Endodermal cell (in vitro differentiated cells): ENCODE measurements around the gene ZDHHC18. TPM values are rescaled to one million over a fixed set of nuclear protein-coding genes. Genes with fewer than 3 reads are reported as not detected.
A peak's percentile ranks its signal among the peaks of the same experiment; 100 is the strongest.

Experiments
- DNase-seq: peaks from one replicate; pipeline ENCODE4 v3.0.0-alpha.2; 2017
- H3K27ac ChIP-seq: 2 replicates; pipeline ENCODE4 v1.5.1; 2013; ENCODE audit warnings: mild to moderate bottlenecking, low read depth, low read length, moderate library complexity
- H3K27me3 ChIP-seq: 2 replicates; pipeline ENCODE4 v1.6.1; 2013; ENCODE audit warnings: mild to moderate bottlenecking, low read length, moderate library complexity; ENCODE audit not compliant: insufficient read depth, control insufficient read depth, poor library complexity, severe bottlenecking
- H3K36me3 ChIP-seq: 2 replicates; pipeline ENCODE4 v1.7.0; 2013; ENCODE audit warnings: mild to moderate bottlenecking, low read length, moderate library complexity; ENCODE audit not compliant: control insufficient read depth, insufficient read depth
- H3K4me1 ChIP-seq: one replicate; pipeline ENCODE4 v1.7.0; 2013; ENCODE audit warnings: low read length; ENCODE audit not compliant: control insufficient read depth, insufficient read depth
- H3K4me3 ChIP-seq: 2 replicates; pipeline ENCODE4 v1.5.1; 2013; ENCODE audit warnings: mild to moderate bottlenecking, low read length, moderate library complexity
- H3K9ac ChIP-seq: 2 replicates; pipeline ENCODE4 v1.6.1; 2013; ENCODE audit warnings: mild to moderate bottlenecking, low read length, moderate library complexity; ENCODE audit not compliant: poor library complexity, severe bottlenecking; ENCODE audit errors: extremely low read depth
- H3K9me3 ChIP-seq: 2 replicates; pipeline ENCODE4 v1.6.1; 2013; ENCODE audit warnings: mild to moderate bottlenecking, low read length, moderate library complexity; ENCODE audit not compliant: control insufficient read depth
- H3K27ac Mint-ChIP-seq: 2 replicates; pipeline ENCODE4 v1.8.0; 2020; ENCODE audit warnings: mixed read lengths
- H3K27me3 Mint-ChIP-seq: 2 replicates; pipeline ENCODE4 v1.8.0; 2021; ENCODE audit warnings: mild to moderate bottlenecking, mixed read lengths; ENCODE audit not compliant: insufficient read depth
- H3K36me3 Mint-ChIP-seq: 2 replicates; pipeline ENCODE4 v1.8.0; 2020; ENCODE audit warnings: low read depth, mixed read lengths
- H3K4me1 Mint-ChIP-seq: 2 replicates; pipeline ENCODE4 v1.8.0; 2020; ENCODE audit warnings: mixed read lengths
- H3K4me3 Mint-ChIP-seq: 2 replicates; pipeline ENCODE4 v1.8.0; 2020; ENCODE audit warnings: mild to moderate bottlenecking, moderate library complexity, mixed read lengths
- H3K9me3 Mint-ChIP-seq: 2 replicates; pipeline ENCODE4 v1.8.0; 2020; ENCODE audit warnings: mild to moderate bottlenecking, mixed read lengths
- WGBS, 2 experiments: methylation state at CpG; one replicate each; pipeline versions ENCODE4 v1.1.5 to v1.1.7; 2013; ENCODE audit warnings: missing lambda C conversion rate in 2 of 2, mixed read lengths in 1 of 2; ENCODE audit not compliant: insufficient coverage in 1 of 2, insufficient read length in 1 of 2; 5-methylcytosine and 5-hydroxymethylcytosine counted together
- total RNA-seq, 2 donors: library from RNA; stranded (reverse); fragmentation: NEBNext Ultra II Directional in 1 of 2; extraction: Animal tissue kit (Norgen Biotek cat#: 25700) in 1 of 2; gene quantifications; 2 replicates in 1 of 2; 3 replicates in 1 of 2; pipeline ENCODE4 v1.2.1, GENCODE V29; 2021
- TF ChIP-seq, protein P1 (sequence below): fragments of 200-600 bp; sonication (generic); conservative IDR thresholded peaks from 2 replicates; pipeline ENCODE4 v1.5.0; 2021; ENCODE audit warnings: antibody characterized with exemption, mild to moderate bottlenecking

The ZDHHC18 gene
- total RNA-seq, 2 donors from 2014 or later, result 39.7 to 42.4 TPM

DNA sequence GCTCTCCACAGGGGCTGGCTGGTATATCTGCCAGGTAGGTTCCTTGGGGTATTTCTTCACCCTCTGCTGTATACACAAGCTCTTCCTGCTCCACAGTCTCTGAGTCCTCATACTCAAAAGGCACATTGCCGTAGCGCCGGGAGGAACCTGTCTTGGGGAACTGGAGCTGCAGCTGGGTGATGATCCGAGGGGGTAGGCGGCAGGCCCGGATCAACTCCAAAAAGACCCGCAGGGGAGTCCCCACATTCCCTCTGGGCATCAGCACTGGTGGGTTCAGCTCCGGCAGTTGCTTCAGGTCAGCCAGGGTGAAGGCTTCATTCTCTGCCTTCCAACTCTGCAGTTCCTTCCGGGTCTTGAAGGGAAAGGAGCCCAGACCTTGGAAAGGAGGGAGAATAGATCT is 70.9 kb downstream of the ZDHHC18 start:
- Mint-ChIP-seq H3K27me3 (no peaks in the 10 kb centered on the region), H3K27ac (no peak overlapping the region), H3K36me3 (peaks cover 47% of the 10 kb centered on the region), H3K4me1 (peaks cover 14% of the 10 kb centered on the region), H3K9me3 (no peaks in the 10 kb centered on the region), H3K4me3 (no peak overlapping the region)
- Histone ChIP-seq H3K9ac (no peak overlapping the region), H3K27me3 (no peaks in the 10 kb centered on the region), H3K9me3 (no peaks in the 10 kb centered on the region), H3K4me1 (no peaks in the 10 kb centered on the region), H3K4me3 (no peak overlapping the region), H3K36me3 (peaks cover 42% of the 10 kb centered on the region), H3K27ac (no peak overlapping the region)
- 94 to 98% methylated on average over 9 of the region's 9 CpGs for WGBS, 2 experiments
- TF ChIP-seq, protein P1, sequence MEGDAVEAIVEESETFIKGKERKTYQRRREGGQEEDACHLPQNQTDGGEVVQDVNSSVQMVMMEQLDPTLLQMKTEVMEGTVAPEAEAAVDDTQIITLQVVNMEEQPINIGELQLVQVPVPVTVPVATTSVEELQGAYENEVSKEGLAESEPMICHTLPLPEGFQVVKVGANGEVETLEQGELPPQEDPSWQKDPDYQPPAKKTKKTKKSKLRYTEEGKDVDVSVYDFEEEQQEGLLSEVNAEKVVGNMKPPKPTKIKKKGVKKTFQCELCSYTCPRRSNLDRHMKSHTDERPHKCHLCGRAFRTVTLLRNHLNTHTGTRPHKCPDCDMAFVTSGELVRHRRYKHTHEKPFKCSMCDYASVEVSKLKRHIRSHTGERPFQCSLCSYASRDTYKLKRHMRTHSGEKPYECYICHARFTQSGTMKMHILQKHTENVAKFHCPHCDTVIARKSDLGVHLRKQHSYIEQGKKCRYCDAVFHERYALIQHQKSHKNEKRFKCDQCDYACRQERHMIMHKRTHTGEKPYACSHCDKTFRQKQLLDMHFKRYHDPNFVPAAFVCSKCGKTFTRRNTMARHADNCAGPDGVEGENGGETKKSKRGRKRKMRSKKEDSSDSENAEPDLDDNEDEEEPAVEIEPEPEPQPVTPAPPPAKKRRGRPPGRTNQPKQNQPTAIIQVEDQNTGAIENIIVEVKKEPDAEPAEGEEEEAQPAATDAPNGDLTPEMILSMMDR, result no peak
- DNase-seq, result no peak

DNA sequence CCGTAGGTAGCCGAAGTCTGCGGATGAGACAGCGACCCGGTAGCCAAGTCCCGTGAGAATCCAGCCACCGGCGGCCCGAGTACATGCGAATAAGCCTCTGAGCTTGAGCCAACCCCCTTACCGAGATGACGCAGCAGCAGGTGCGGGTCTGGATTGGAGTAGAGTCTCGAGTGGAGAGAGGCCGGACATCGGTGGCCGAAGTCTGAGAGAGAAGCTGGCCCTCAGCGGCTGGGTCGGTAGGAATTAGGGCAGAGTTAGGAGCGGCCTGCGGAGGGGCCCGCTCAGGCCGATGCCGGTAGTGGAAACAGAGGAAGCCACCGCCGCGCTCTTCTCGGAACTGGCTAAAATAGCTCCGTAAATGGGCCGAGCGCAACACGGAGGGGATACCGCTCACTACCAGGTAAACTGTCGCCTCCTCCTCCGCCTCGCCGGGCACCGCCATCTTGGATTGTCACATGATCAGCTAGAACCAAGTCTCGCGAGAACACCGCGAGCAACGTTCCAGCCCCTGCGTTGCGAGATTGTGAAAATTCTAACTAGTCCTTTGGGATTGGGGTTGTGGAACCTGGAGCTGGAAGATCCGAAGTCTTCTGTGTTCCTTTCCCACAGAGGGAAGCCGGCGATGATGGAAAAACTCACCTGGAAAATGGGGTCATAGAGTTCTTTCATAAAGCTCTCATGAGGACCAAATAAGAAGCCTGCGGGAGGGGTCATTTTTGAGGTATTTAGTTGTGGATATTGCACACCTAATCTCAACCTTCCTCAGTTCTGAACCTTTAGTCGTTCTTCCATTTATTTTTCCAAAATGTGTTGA is 73.7 kb downstream of the ZDHHC18 start, which contains the start of gene GPATCH3:
Gene GPATCH3, minus strand, starts transcription at position 467 of the 814 bp plus-strand sequence. Its CDS starts 25 bp downstream, at position 442.
- peak within 1 kb of the TSS; percentile 92 for H3K4me3 Mint-ChIP-seq

DNA sequence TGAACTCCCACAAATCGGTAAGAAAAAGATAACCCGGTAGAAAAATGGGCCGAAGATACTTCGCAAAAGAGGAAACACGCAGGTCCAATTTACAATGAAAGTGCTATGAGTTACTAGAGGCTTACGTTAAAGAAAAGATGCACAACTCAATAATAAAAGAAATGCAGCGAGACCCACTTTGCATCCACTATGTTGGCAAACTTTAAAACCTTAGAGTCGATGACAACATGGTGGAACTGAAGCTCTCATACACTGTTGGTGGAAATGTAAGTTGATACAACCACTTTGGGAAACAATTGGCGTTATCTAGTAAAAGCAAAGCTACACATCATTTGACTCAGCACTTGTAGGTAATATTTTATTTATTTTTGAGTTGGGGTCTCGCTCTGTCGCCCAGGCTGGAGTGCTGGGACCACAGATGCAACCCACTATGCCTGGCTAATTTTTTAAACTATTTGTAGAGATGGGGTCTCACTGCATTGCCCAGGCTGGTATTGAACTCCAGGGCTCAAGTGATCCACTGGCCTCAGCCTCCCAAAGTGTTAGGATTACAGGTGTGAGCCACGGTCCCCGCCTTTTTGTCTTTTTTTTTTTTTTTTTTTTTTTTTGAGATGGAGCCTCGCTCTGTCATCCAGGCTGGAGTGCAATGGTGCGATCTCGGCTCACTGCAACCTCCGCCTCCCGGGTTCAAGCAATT is 74.5 kb downstream of the ZDHHC18 start:
- TF ChIP-seq, protein P1, result no peak
- peak overlapping the region; percentile 84 for H3K4me3 ChIP-seq
- WGBS, 2 experiments, result 75 to 82% methylated on average over 11 to 17 of the region's 18 CpGs
- peak overlapping the region; percentile 99 for H3K27ac Mint-ChIP-seq
- H3K4me1 ChIP-seq, result no peaks in the 10 kb centered on the region
- peaks cover 18% of the 10 kb centered on the region for H3K36me3 Mint-ChIP-seq
- peak overlapping the region; percentile 98 for H3K9ac ChIP-seq
- H3K9me3 ChIP-seq, result no peaks in the 10 kb centered on the region
- H3K27ac ChIP-seq, result no peak overlapping the region
- no peaks in the 10 kb centered on the region for H3K9me3 Mint-ChIP-seq
- peaks cover 16% of the 10 kb centered on the region for H3K36me3 ChIP-seq
- peaks cover 19% of the 10 kb centered on the region for H3K4me1 Mint-ChIP-seq
- no peak for DNase-seq
- peak overlapping the region; percentile 92 for H3K4me3 Mint-ChIP-seq
- H3K27me3 Mint-ChIP-seq, result no peaks in the 10 kb centered on the region
- no peaks in the 10 kb centered on the region for H3K27me3 ChIP-seq

More for the DNA sequence above, 73.7 kb downstream of the ZDHHC18 start, which contains the start of gene GPATCH3:
- peak within 1 kb of the TSS; percentile 99 for H3K27ac Mint-ChIP-seq
- H3K27me3 Mint-ChIP-seq, result no peaks in the 10 kb centered on the region
- DNase-seq, result peak; percentile 95
- Histone ChIP-seq H3K27ac (peak within 1 kb of the TSS; percentile 86), H3K4me3 (peak within 1 kb of the TSS; percentile 84), H3K36me3 (peaks cover 18% of the 10 kb centered on the region), H3K9me3 (no peaks in the 10 kb centered on the region), H3K9ac (peak within 1 kb of the TSS; percentile 98), H3K4me1 (no peaks in the 10 kb centered on the region), H3K27me3 (no peaks in the 10 kb centered on the region)
- TF ChIP-seq, protein P1, result no peak
- 0 to 1% methylated on average over 33 to 49 of the region's 50 CpGs for WGBS, 2 experiments
- peaks cover 19% of the 10 kb centered on the region for H3K4me1 Mint-ChIP-seq
- no peaks in the 10 kb centered on the region for H3K9me3 Mint-ChIP-seq
- peaks cover 23% of the 10 kb centered on the region for H3K36me3 Mint-ChIP-seq

Other genes starting within 250 kb of the ZDHHC18 start
- 100 to 1,000 TPM; 118 to 128 TPM for gene ARID1A, start 130.7 kb upstream of the ZDHHC18 start, total RNA-seq
- gene PIGV, start 38.7 kb upstream of the ZDHHC18 start, total RNA-seq, result 10 to 100 TPM; 12.7 to 14.6 TPM
- gene SFN, start 36.5 kb downstream of the ZDHHC18 start, total RNA-seq, result 1 to 10 TPM; 1.5 to 2.6 TPM
- gene GPN2, start 63.6 kb downstream of the ZDHHC18 start, total RNA-seq, result 10 to 100 TPM; 32.6 to 38.5 TPM
- 10 to 100 TPM; 21.3 to 23.2 TPM for gene GPATCH3, start 73.8 kb downstream of the ZDHHC18 start, total RNA-seq
- not detected for gene NR0B2, start 87.3 kb downstream of the ZDHHC18 start, total RNA-seq
- 100 to 1,000 TPM; 103 to 120 TPM for gene NUDC, start 95.1 kb downstream of the ZDHHC18 start, total RNA-seq
- gene KDF1, start 133.8 kb downstream of the ZDHHC18 start, total RNA-seq, result 10 to 100 TPM; 17.2 to 22.7 TPM
- 10 to 100 TPM; 14.3 to 21.2 TPM for gene TRNP1, start 167.0 kb downstream of the ZDHHC18 start, total RNA-seq
- gene TENT5B, start 186.2 kb downstream of the ZDHHC18 start, total RNA-seq, result 10 to 100 TPM in 1 of 2 donors, 1 to 10 TPM in 1; 9.4 to 19.0 TPM